BLaER1 treated with 17β-estradiol and CSF1 and Interleukin-3, amounts not matched to agents 10 nM and 100 nM (cell line): ENCODE measurements around the gene PLS1.

ENCODE experiments used
- H3K27ac ChIP-seq, 11 experiments: shearing (Covaris generic); formaldehyde crosslinking; 2 replicates each; pipeline ENCODE4 v1.8.1; 2022
- H3K27me3 ChIP-seq, 11 experiments: shearing (Covaris generic); formaldehyde crosslinking; 2 replicates each; pipeline ENCODE4 v1.8.1; 2022
- H3K36me3 ChIP-seq, 11 experiments: shearing (Covaris generic); formaldehyde crosslinking; 2 replicates each; pipeline ENCODE4 v1.8.1; 2022
- H3K4me1 ChIP-seq, 10 experiments: shearing (Covaris generic); formaldehyde crosslinking; 2 replicates each; pipeline ENCODE4 v1.8.1; 2022
- H3K4me2 ChIP-seq, 11 experiments: shearing (Covaris generic); formaldehyde crosslinking; 2 replicates each; pipeline ENCODE4 v1.8.1; 2022
- H3K4me3 ChIP-seq, 10 experiments: shearing (Covaris generic); formaldehyde crosslinking; 2 replicates each; pipeline ENCODE4 v1.8.1; 2022
- H3K9ac ChIP-seq, 11 experiments: shearing (Covaris generic); formaldehyde crosslinking; 2 replicates each; pipeline ENCODE4 v1.8.1; 2022
- H3K9me3 ChIP-seq, 11 experiments: shearing (Covaris generic); formaldehyde crosslinking; replicated peaks in 1 of 11; 2 replicates each; pipeline ENCODE4 v1.8.1; 2022
- H4K20me1 ChIP-seq, 11 experiments: shearing (Covaris generic); formaldehyde crosslinking; 2 replicates each; pipeline ENCODE4 v1.8.1; 2022
- Cebpa-rat ChIP-seq, 11 experiments: shearing (Covaris generic); IDR thresholded peaks; 2 replicates each; pipeline ENCODE4 v1.8.1; 2022

PLS1 gene

DNA sequence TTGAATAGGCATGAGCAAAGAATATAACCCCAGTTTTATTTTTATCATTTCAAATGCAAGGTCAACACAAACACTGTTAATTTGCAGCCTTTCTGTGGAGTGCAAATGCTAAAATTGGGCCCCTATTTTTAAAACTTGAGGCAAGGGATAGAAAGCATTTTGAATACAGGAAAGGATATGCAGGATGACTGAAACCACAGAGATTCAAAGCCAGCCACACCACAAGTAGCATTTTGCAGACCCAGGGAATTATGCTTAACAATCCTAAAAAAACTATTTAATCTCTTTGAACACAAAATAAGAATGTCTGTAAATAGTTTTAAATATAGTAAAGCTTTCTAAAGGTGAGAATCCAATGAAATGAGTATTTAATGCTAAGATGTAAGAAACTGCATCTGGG, 64.7 kb downstream of the PLS1 start:
- Histone ChIP-seq H4K20me1 (no peaks in the 10 kb centered on the region), H3K4me2 (peak overlapping the region in 3 of 11 experiments; percentile 2 to 34 (median 12); a peak in 1 of 22 replicates), H3K27me3 (no peaks in the 10 kb centered on the region)

DNA sequence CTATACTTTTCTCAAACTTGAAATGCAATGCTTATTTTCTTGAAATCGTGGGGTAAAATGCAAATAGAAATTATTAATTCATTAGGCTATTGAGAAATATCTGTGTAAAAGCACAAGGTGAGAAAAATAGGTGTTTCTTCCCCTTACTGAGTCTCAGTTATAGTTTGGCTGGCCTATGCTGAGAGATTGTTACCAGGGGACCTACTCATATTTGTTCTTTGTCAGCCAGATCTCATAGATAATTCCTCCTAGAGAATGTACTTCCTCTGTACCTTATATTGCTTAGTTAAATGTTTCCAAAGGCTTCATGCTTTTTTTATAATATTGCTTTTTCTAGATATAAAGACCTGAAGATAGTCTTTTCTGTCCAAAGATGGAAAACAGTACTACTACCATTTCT, 67.7 kb downstream of the PLS1 start:
- no peak for TF ChIP-seq Cebpa-rat (IDR thresholded peaks at IDR 0.05)
- Histone ChIP-seq H3K9ac (no peak overlapping the region), H3K27me3 (no peaks in the 10 kb centered on the region), H4K20me1 (no peaks in the 10 kb centered on the region), H3K4me1 (peaks cover 0 to 8% (median 2%) of the 10 kb centered on the region in 10 experiments; a peak in 9 of 20 replicates), H3K9me3 (no peaks in the 10 kb centered on the region), H3K36me3 (no peaks in the 10 kb centered on the region), H3K4me2 (no peak overlapping the region), H3K4me3 (no peak overlapping the region), H3K27ac (no peak overlapping the region)

More for the DNA sequence above, 64.7 kb downstream of the PLS1 start:
- Histone ChIP-seq H3K27ac (no peak overlapping the region), H3K4me3 (no peak overlapping the region), H3K9me3 (no peaks in the 10 kb centered on the region), H3K4me1 (peaks cover 0 to 16% (median 5%) of the 10 kb centered on the region in 10 experiments; a peak in 10 of 20 replicates), H3K9ac (no peak overlapping the region), H3K36me3 (no peaks in the 10 kb centered on the region)
- TF ChIP-seq Cebpa-rat (IDR thresholded peaks at IDR 0.05): no peak

DNA sequence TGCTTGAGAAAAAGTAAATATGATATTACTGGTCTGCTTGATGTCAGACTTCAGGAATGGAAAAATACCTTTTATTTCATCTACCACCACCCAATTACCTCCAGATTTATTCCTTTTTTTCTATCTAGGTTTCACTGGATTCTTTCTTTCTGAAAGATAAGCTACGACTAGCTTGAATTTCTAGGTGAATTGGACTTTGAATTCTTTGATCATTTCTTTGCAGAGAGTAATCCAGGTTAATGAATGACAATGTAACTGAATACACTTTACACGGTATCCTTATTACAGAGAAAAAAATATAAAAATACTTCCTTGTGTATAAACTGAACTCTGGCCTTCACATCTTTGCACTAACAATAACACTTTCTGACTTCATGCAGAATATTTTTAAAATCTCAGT, 68.1 kb downstream of the PLS1 start:
- no peaks in the 10 kb centered on the region for H3K27me3 ChIP-seq
- no peaks in the 10 kb centered on the region for H3K36me3 ChIP-seq
- H3K4me1 ChIP-seq: peaks cover 0 to 8% (median 2%) of the 10 kb centered on the region in 10 experiments; a peak in 9 of 20 replicates
- H3K9ac ChIP-seq: no peak overlapping the region
- no peak overlapping the region for H3K4me2 ChIP-seq
- no peaks in the 10 kb centered on the region for H3K9me3 ChIP-seq
- no peak for TF ChIP-seq Cebpa-rat (IDR thresholded peaks at IDR 0.05)
- H3K4me3 ChIP-seq: no peak overlapping the region
- no peaks in the 10 kb centered on the region for H4K20me1 ChIP-seq
- no peak overlapping the region for H3K27ac ChIP-seq

GRCh38 chr3:142664819-142665218, 68.6 kb downstream of the PLS1 start:
- TF ChIP-seq Cebpa-rat (IDR thresholded peaks at IDR 0.05): no peak

DNA sequence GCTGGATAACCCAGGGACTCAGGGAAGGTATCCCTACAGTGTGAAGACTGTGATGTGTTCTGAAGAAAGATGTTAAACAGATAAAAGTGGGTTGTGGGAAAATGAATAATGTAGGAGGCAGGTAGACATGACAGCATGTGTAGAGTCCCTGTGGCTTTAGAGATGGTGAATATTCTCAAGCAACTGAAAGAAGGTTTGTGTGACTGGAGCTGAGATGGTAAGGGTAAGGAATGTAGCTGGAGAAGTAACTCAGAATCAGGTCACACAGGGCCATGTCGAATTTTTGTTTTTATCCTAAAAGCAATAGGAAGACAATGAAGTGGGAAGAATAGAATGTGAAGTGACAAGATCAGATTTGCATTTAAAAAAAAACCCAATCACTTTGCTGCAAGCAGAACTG, 73.9 kb downstream of the PLS1 start:
- no peak overlapping the region for H3K9ac ChIP-seq
- TF ChIP-seq Cebpa-rat (IDR thresholded peaks at IDR 0.05): no peak
- H3K4me2 ChIP-seq: no peak overlapping the region
- H3K27me3 ChIP-seq: no peaks in the 10 kb centered on the region
- no peaks in the 10 kb centered on the region for H3K36me3 ChIP-seq
- H4K20me1 ChIP-seq: no peaks in the 10 kb centered on the region
- H3K9me3 ChIP-seq: no peaks in the 10 kb centered on the region
- no peak overlapping the region for H3K27ac ChIP-seq
- H3K4me1 ChIP-seq: no peaks in the 10 kb centered on the region
- no peak overlapping the region for H3K4me3 ChIP-seq

More at GRCh38 chr3:142664819-142665218, 68.6 kb downstream of the PLS1 start:
- Histone ChIP-seq H3K9ac (no peak overlapping the region), H3K9me3 (no peaks in the 10 kb centered on the region), H3K4me3 (no peak overlapping the region), H3K4me1 (peaks cover 0 to 8% (median 2%) of the 10 kb centered on the region in 10 experiments; a peak in 9 of 20 replicates), H3K4me2 (no peak overlapping the region), H3K36me3 (no peaks in the 10 kb centered on the region), H3K27me3 (no peaks in the 10 kb centered on the region), H3K27ac (no peak overlapping the region), H4K20me1 (no peaks in the 10 kb centered on the region)

DNA sequence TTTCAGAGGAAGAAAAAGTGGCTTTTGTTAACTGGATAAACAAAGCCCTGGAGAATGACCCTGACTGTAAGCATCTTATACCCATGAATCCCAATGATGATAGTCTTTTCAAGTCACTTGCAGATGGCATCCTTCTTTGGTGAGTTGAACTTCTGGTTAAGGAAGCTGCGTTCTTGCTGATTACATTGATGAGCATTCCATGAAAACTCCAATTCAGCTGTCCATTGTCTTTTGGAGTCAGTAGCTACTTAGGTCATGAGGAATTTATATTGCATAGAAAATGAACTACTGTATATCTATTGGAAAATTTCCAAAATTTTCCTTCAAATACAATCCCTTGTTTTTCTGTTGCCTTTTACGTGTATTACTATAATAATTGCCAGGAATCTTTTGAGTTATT, 80.0 kb downstream of the PLS1 start:
- Histone ChIP-seq H4K20me1 (no peaks in the 10 kb centered on the region), H3K4me1 (no peaks in the 10 kb centered on the region), H3K27me3 (no peaks in the 10 kb centered on the region), H3K4me3 (no peak overlapping the region), H3K4me2 (no peak overlapping the region), H3K27ac (no peak overlapping the region), H3K9me3 (no peaks in the 10 kb centered on the region), H3K9ac (no peak overlapping the region), H3K36me3 (no peaks in the 10 kb centered on the region)
- no peak for TF ChIP-seq Cebpa-rat (IDR thresholded peaks at IDR 0.05)

DNA sequence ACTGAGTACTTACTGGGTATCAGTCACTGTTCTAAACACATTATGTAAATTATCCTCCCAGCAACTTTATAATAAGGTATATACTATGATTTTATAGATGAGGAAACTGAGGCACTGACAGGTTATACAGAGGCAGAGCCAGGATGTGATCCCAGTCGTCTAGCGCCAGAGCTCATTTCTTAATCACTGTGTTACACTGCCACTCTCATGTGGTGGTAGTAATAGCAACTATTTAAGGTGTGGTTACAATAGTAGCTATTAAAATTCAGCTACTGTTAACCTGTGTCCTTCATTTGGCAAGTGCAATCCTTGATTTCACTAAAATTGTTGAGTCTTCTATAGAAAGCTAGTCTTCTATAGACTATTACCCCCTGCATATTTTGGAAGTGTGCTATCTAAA, 84.5 kb downstream of the PLS1 start:
- Histone ChIP-seq H3K9me3 (no peaks in the 10 kb centered on the region), H3K4me2 (no peak overlapping the region), H3K36me3 (no peaks in the 10 kb centered on the region), H3K27me3 (no peaks in the 10 kb centered on the region), H3K9ac (no peak overlapping the region), H3K4me1 (no peaks in the 10 kb centered on the region), H3K4me3 (no peak overlapping the region), H4K20me1 (no peaks in the 10 kb centered on the region), H3K27ac (no peak overlapping the region)
- TF ChIP-seq Cebpa-rat (IDR thresholded peaks at IDR 0.05): no peak

DNA sequence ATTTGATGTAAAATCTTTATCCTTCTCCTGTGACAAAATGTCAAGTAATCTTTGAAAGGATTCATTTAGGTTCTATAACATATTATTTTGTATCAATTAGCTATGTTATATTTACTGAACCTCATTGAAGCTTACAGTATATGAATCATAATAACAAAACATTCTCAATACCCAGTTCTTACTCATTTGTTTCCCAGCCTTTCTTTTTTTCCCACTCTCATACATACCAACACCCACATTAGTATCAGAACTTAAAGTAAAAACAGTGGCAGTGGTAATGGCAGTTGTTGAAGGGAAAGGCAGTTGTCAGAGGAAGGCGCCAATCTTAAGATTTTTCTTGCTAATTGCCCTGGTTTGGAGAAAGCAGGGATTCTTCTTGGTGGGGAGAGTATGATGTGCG, 94.4 kb downstream of the PLS1 start:
- Histone ChIP-seq H3K4me1 (no peaks in the 10 kb centered on the region), H3K9ac (no peak overlapping the region), H3K36me3 (no peaks in the 10 kb centered on the region), H3K9me3 (no peaks in the 10 kb centered on the region), H3K4me3 (no peak overlapping the region), H3K27ac (no peak overlapping the region), H3K4me2 (no peak overlapping the region), H3K27me3 (no peaks in the 10 kb centered on the region), H4K20me1 (no peaks in the 10 kb centered on the region)
- TF ChIP-seq Cebpa-rat (IDR thresholded peaks at IDR 0.05): no peak

DNA sequence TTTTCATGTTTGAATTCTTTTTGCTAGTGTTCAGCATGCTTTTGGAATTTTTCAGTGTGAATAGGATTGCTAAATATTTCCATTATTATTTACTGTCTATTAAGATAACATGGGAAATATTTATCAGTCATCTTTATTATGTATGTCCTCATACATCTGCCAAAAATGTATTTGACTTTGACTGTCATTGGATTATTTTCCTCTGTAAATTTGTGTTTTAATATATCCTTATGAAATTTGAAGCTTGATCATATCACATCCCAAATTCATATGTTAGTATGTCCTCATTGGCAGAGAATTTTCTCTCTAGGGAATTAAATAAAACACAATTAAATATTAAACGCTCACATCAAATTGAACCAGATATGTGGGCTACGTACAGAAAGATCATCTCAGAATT, 95.3 kb downstream of the PLS1 start:
- H3K27ac ChIP-seq: no peak overlapping the region
- no peak overlapping the region for H3K9ac ChIP-seq
- H3K36me3 ChIP-seq: no peaks in the 10 kb centered on the region
- no peak for TF ChIP-seq Cebpa-rat (IDR thresholded peaks at IDR 0.05)
- H3K27me3 ChIP-seq: no peaks in the 10 kb centered on the region
- H3K4me1 ChIP-seq: no peaks in the 10 kb centered on the region
- no peak overlapping the region for H3K4me2 ChIP-seq
- H3K9me3 ChIP-seq: no peaks in the 10 kb centered on the region
- no peaks in the 10 kb centered on the region for H4K20me1 ChIP-seq
- H3K4me3 ChIP-seq: no peak overlapping the region

DNA sequence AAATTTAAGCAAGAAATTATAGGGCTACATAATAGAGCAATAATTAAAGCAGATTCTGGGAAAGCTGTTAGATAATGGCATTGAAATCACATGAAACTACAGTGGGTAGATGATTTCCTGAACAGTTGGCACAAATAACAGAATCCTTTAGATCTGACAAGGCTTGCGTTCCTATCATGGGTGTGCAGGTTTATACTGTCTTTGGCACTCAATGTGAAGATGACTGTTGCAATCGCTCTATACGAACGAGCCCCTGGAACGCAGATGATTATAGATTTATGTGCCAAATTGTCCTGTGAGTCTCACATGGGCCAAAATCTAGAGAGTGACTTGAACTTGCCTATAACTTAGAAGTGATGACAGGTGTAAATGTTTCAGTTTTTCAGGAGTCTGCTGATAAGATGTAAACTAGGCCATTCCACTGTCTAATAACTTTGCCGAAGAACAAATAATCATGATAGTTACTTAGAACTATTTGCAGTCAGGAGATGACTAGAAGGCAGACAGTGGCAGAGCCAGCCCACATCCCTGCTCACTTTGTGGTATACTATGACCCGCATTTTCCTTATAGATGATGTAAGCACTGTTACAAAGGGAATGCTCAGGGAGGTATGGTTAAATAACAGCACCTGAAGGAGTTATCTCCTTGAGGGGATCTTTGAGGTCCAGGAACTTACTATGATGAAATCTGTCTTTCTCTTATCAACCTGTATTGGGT, 97.1 kb downstream of the PLS1 start:
- Histone ChIP-seq H3K9ac (no peak overlapping the region), H3K27me3 (no peaks in the 10 kb centered on the region), H3K4me3 (no peak overlapping the region), H4K20me1 (no peaks in the 10 kb centered on the region), H3K4me2 (no peak overlapping the region), H3K4me1 (no peaks in the 10 kb centered on the region), H3K27ac (no peak overlapping the region), H3K36me3 (no peaks in the 10 kb centered on the region), H3K9me3 (no peaks in the 10 kb centered on the region)
- no peak for TF ChIP-seq Cebpa-rat (IDR thresholded peaks at IDR 0.05)
